GM12892 (cell line): ENCODE data around the gene EEF2. TPM values are rescaled to one million over a fixed set of nuclear protein-coding genes. Genes with fewer than 3 reads are reported as not detected.

ENCODE experiments used
- DNase-seq: peaks from one replicate; pipeline ENCODE4 v3.0.0; 2011; ENCODE audit not compliant: insufficient read length
- FAIRE-seq: peaks from 2 replicates; lab custom pipeline; 2011; peaks lifted over from hg19 to GRCh38; lab: Jason Lieb, UNC
- POLR2A ChIP-seq: IDR thresholded peaks from 2 replicates; pipeline ENCODE4 v1.6.1; 2011; ENCODE audit warnings: low read depth, low read length, control low read depth
- POLR2AphosphoS5 ChIP-seq: IDR thresholded peaks from 2 replicates; pipeline ENCODE4 v1.6.1; 2011; ENCODE audit warnings: low read depth, low read length, control low read depth
- TAF1 ChIP-seq: IDR thresholded peaks from 2 replicates; pipeline ENCODE4 v1.6.1; 2011; ENCODE audit warnings: low read depth, mild to moderate bottlenecking, control low read depth, low read length, borderline replicate concordance
- polyA plus RNA-seq: library from polyadenylated mRNA; unstranded; fragments of >200 nt; gene quantifications from one replicate; pipeline ENCODE4 v1.2.1, GENCODE V29; 2012; ENCODE audit warnings: missing spikeins, inconsistent platforms; ENCODE audit not compliant: missing spikeins

EEF2 gene
- polyA plus RNA-seq, result 1,369 TPM

DNA sequence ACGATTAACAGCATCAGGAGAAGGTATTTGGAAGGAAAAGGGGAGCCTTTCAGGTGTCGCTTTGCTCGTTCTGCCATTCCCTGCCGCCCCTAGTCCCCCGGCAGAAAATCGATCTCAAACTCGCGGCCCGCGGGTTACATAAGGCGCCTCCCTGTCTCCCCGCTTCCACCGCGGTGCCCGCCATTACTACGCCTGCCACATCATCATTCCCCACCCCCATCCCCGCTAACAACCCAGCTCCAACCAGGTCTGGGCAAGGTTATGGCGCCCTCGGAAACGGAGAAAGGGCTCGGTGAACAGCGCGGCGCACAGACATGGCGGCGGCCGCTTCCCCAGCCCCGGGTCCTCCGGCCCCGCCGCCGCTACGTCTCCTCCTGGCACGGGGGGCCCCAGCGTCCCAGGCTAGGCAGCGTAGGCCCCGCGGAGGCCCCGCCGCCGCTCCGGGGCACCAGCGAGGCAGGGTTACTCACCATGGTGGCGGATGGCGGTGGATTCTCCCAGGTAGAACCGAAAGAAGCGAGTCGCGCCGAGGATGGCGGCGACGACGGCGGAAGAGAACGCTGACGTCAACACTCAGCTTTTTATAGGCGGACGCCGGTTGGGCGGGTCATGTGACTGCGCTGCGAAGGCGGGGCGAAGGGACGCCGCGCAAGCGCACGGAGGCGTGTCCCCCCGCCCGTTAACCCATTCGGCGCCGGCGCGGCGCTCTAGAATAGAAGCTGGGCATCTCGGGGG lies at the start of gene EEF2:
TSS of gene EEF2 (minus strand) at position 556 of the 735 bp plus-strand sequence. CDS start at position 473, 83 bp downstream.
- TF ChIP-seq TAF1 (peak; percentile 100), POLR2A (peak; percentile 100), POLR2AphosphoS5 (peak; percentile 100)
- DNase-seq, result peak; percentile 86
- FAIRE-seq, result peak; percentile 84

- TF ChIP-seq POLR2AphosphoS5 (no peak), TAF1 (no peak), POLR2A (no peak)
- FAIRE-seq (no peak), DNase-seq (no peak)
These were observed 49.1 kb upstream of the EEF2 start for GRCh38 chr19:4034048-4035017.

DNA sequence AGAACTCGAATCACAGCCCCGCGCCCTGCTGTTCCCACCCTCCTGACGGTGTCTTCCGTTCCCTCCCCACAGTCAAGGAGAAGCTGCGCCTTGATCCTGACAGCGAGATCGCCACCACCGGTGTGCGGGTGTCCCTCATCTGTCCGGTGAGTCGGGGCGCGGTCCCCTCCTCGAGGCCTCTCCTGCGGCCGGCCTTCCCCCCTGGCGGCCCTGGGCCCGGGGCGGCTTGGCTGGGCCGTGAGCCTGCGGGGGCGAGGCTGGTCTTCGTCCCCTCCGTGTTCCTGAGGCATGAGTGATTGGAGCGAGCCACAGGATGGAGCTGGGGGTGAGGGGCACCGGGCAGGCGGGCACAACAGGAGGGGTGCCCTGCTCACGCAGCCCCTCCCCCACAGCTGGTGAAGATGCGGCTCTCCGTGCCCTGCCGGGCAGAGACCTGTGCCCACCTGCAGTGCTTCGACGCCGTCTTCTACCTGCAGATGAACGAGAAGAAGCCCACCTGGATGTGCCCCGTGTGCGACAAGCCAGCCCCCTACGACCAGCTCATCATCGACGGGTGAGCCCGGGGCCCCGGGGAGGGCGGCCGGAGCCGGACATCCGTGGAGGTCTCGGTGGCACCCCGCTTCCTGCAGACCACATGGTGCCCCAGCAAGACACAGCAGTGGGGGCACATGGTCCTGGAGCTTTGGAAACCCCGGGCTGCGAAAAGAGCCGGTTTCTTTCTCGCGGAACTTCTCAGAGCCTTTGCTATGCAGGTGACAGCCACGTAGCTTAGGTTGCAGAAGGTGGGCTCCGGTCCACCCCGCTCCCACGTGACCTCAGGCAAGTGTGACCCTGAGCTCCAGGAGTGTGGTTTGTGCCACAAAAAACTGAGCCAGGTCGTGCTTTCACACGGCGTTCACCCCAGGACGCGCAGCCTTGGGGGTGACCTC lies 48.0 kb upstream of the EEF2 start:
- FAIRE-seq (no peak), DNase-seq (no peak)
- no peak for TF ChIP-seq TAF1
- TF ChIP-seq POLR2AphosphoS5, result no peak
- no peak for TF ChIP-seq POLR2A

DNA sequence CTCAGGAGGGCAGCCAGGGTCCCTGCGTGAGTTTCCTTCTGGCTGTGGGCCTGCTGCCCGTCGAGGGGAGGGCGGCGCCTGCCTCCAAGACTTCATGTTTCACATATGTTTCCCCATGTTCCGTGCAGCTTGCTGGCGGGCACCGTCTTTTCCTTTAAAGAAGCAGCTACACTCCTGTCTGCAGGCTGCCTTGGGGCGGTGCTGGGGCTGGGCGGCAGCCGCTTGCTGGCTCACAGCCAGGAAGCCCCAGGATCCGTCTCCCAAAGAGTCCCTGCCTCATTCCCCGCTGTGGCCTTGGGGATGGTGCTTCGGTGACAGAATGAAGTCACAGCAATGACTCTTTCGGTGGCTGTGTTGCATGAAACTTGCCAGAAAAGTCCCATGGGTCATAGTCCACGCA lies 47.2 kb upstream of the EEF2 start:
- DNase-seq (no peak), FAIRE-seq (no peak)
- TF ChIP-seq POLR2A, result no peak
- no peak for TF ChIP-seq POLR2AphosphoS5
- no peak for TF ChIP-seq TAF1

DNA sequence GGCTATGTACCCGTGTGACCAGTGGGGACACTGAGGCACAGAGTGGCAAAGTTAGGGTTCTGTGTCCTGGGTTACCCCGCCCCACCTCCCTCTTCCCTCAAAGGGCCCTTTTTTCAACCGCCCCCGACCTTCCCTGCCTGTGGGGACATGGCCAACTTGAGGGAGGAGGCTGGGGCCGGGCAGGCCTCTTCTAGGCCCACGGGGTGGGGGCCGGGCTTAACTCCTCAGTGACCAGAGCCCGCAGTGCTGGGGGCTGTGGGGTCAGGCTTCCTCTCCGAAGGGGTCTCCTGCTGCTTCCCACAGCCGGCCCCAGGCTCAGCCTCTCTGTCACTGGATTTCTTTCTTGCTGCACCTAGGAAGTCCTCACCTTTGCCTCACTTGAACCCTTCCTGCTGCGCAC lies 46.2 kb upstream of the EEF2 start:
- TF ChIP-seq TAF1, result no peak
- no peak for TF ChIP-seq POLR2A
- TF ChIP-seq POLR2AphosphoS5, result no peak
- no peak for FAIRE-seq

GRCh38 chr19:4030981-4031380 lies 45.7 kb upstream of the EEF2 start:
- FAIRE-seq, result no peak
- TF ChIP-seq POLR2A (no peak), POLR2AphosphoS5 (no peak), TAF1 (no peak)

More for the DNA sequence above, 46.2 kb upstream of the EEF2 start:
- no peak for DNase-seq

GRCh38 chr19:4030552-4030951 lies 45.3 kb upstream of the EEF2 start:
- FAIRE-seq (no peak), DNase-seq (no peak)
- TF ChIP-seq POLR2A (no peak), TAF1 (no peak), POLR2AphosphoS5 (no peak)

More at GRCh38 chr19:4030981-4031380, 45.7 kb upstream of the EEF2 start:
- no peak for DNase-seq

GRCh38 chr19:4029247-4029614 lies 44.0 kb upstream of the EEF2 start:
- no peak for DNase-seq
- TF ChIP-seq POLR2A (0 out of 2 replicates have a peak, but pooled peaks have one; percentile 4), POLR2AphosphoS5 (no peak)
- no peak for FAIRE-seq

DNA sequence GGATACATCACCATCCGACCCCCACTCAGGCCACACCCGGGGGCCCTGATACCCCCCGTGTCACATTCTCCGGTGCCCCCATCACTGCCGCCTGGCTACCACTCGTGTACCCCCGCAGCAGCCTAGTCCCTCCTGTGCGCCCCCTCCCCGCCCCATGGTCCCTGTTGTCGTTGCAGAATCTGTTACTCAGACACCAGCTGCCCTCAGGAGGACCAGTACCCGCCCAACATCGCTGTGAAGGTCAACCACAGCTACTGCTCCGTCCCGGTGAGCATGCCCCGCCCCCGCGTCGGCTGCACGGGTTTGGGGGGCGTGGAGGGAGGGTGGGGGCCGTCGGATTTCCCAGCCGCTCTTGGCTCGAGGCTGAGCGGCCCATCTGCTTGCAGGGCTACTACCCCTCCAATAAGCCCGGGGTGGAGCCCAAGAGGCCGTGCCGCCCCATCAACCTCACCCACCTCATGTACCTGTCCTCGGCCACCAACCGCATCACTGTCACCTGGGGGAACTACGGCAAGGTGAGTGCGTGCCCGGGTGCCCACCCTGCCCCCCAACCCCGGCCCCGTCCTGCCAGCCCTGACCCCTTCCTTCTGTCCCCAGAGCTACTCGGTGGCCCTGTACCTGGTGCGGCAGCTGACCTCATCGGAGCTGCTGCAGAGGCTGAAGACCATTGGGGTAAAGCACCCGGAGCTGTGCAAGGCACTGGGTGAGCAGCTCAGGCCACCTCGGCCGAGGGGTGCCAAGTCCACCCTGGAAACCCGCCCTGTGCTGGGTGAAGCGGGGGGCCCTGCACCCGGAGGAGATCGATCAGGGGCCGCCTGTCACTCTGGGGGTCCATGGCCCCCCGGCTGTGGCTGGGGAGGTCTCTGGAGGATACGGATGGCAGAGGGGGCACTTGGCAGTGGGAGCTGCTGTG lies 43.3 kb upstream of the EEF2 start:
- TF ChIP-seq TAF1 (no peak), POLR2A (0 out of 2 replicates have a peak, but pooled peaks have one; percentile 1)
- FAIRE-seq (no peak), DNase-seq (no peak)

- TF ChIP-seq POLR2AphosphoS5 (no peak), POLR2A (no peak)
- DNase-seq, result no peak
- FAIRE-seq, result no peak
These were observed 41.9 kb upstream of the EEF2 start for GRCh38 chr19:4027146-4027545.
